Tibial artery (tissue), 4 donors: ENCODE measurements around the gene NEK4.

Experiments used
- DNase-seq, 2 donors: peaks; one replicate each; pipeline ENCODE4 v3.0.0-alpha.2; 2019
- H3K27ac ChIP-seq, 2 donors: fragments of 200-600 bp; sonication (generic) in 1 of 2; 1 replicate in 1 of 2; 2 replicates in 1 of 2; pipeline ENCODE4 v1.5.1; 2018 to 2019; ENCODE audit warnings: mild to moderate bottlenecking in 1 of 2
- H3K27me3 ChIP-seq, 2 donors: fragments of 200-600 bp; sonication (generic) in 1 of 2; one replicate each; pipeline versions ENCODE4 v1.5.1 to v1.6.0; 2016 to 2019
- H3K36me3 ChIP-seq, 3 donors: fragments of 200-600 bp; sonication (generic) in 2 of 3; one replicate each; pipeline ENCODE4 v1.5.1; 2016 to 2019; ENCODE audit warnings: mild to moderate bottlenecking in 2 of 3
- H3K4me1 ChIP-seq, 4 donors: fragments of 200-600 bp; sonication (generic) in 2 of 4; 1 replicate in 3 of 4; 2 replicates in 1 of 4; pipeline ENCODE4 v1.5.1; 2016 to 2019
- H3K4me3 ChIP-seq, 2 donors: fragments of 200-600 bp; sonication (generic) in 1 of 2; 1 replicate in 1 of 2; 2 replicates in 1 of 2; pipeline ENCODE4 v1.5.1; 2018 to 2019; ENCODE audit warnings: mild to moderate bottlenecking in 2 of 2
- H3K9me3 ChIP-seq, 3 donors: fragments of 200-600 bp; sonication (generic) in 1 of 3; one replicate each; pipeline ENCODE4 v1.5.1; 2016 to 2019
- CTCF ChIP-seq, 2 experiments: fragments of 200-600 bp in 1 of 2; fragments of 450-650 bp in 1 of 2; IDR thresholded peaks; one replicate each; pipeline ENCODE4 v1.5.1; 2017 to 2019; ENCODE audit warnings: antibody characterized with exemption in 2 of 2, mild to moderate bottlenecking in 1 of 2, moderate library complexity in 1 of 2
- intact Hi-C: fragments of 100-400 bp; cut with DNase I; formaldehyde crosslinking; loops from one replicate; pipeline ENCODE4 v1.15.0; 2023; ENCODE audit warnings: low total_unique reads

Gene NEK4

GRCh38 chr3:52816199-52816598, 45.5 kb upstream of the NEK4 start:
- Histone ChIP-seq H3K27ac (no peak overlapping the region), H3K36me3 (peaks cover 23 to 52% (median 37%) of the 10 kb centered on the region in 3 donors), H3K27me3 (no peaks in the 10 kb centered on the region), H3K4me1 (no peaks in the 10 kb centered on the region), H3K4me3 (no peak overlapping the region), H3K9me3 (no peaks in the 10 kb centered on the region)
- intact Hi-C loops, result no loop called here
- TF ChIP-seq CTCF (IDR thresholded peaks at IDR 0.05), result no peak
- DNase-seq, result no peak

- no peak for DNase-seq
- intact Hi-C loops, result no loop called here
- TF ChIP-seq CTCF (IDR thresholded peaks at IDR 0.05), result no peak
These were observed 43.1 kb upstream of the NEK4 start for GRCh38 chr3:52813810-52814209.

GRCh38 chr3:52811452-52812011, 40.8 kb upstream of the NEK4 start:
- H3K9me3 ChIP-seq, result no peaks in the 10 kb centered on the region
- TF ChIP-seq CTCF (IDR thresholded peaks at IDR 0.05), result no peak
- H3K4me1 ChIP-seq, result no peaks in the 10 kb centered on the region
- intact Hi-C loops, result no loop called here
- no peaks in the 10 kb centered on the region for H3K27me3 ChIP-seq
- H3K36me3 ChIP-seq, result peaks cover 6 to 25% (median 16%) of the 10 kb centered on the region in 3 donors
- no peak for DNase-seq
- H3K4me3 ChIP-seq, result no peak overlapping the region
- H3K27ac ChIP-seq, result no peak overlapping the region

More at GRCh38 chr3:52813810-52814209, 43.1 kb upstream of the NEK4 start:
- peaks cover 4 to 28% (median 16%) of the 10 kb centered on the region in 3 donors for H3K36me3 ChIP-seq
- no peaks in the 10 kb centered on the region for H3K4me1 ChIP-seq
- no peak overlapping the region for H3K4me3 ChIP-seq
- no peaks in the 10 kb centered on the region for H3K27me3 ChIP-seq
- no peak overlapping the region for H3K27ac ChIP-seq
- no peaks in the 10 kb centered on the region for H3K9me3 ChIP-seq

GRCh38 chr3:52810923-52811322, 40.2 kb upstream of the NEK4 start:
- TF ChIP-seq CTCF (IDR thresholded peaks at IDR 0.05), result no peak
- Histone ChIP-seq H3K9me3 (no peaks in the 10 kb centered on the region), H3K4me3 (no peak overlapping the region), H3K4me1 (no peaks in the 10 kb centered on the region), H3K36me3 (peaks cover 9 to 25% (median 21%) of the 10 kb centered on the region in 3 donors), H3K27me3 (no peaks in the 10 kb centered on the region), H3K27ac (no peak overlapping the region)
- intact Hi-C loops, result no loop called here
- DNase-seq, result no peak

GRCh38 chr3:52809662-52810377, 39.1 kb upstream of the NEK4 start:
- no peaks in the 10 kb centered on the region for H3K4me1 ChIP-seq
- intact Hi-C loops, result no loop called here
- H3K9me3 ChIP-seq, result no peaks in the 10 kb centered on the region
- no peak for DNase-seq
- H3K27ac ChIP-seq, result no peak overlapping the region
- TF ChIP-seq CTCF (IDR thresholded peaks at IDR 0.05), result no peak
- H3K27me3 ChIP-seq, result no peaks in the 10 kb centered on the region
- no peak overlapping the region for H3K4me3 ChIP-seq
- peaks cover 9 to 34% (median 26%) of the 10 kb centered on the region in 3 donors for H3K36me3 ChIP-seq
